Mesenchymal stem cell (in vitro differentiated cells and primary cell): ENCODE data around the gene SAXO2.

Source experiments
- DNase-seq: peaks from one replicate; pipeline ENCODE4 v3.0.0-alpha.2; 2013
- H2AFZ ChIP-seq: one replicate; pipeline ENCODE4 v1.6.1; 2013; ENCODE audit warnings: low read depth, mild to moderate bottlenecking, control low read depth, inconsistent platforms, low read length, moderate library complexity
- H2AK5ac ChIP-seq: 2 replicates; pipeline ENCODE4 v1.6.1; 2013; ENCODE audit warnings: low read length, moderate library complexity, mild to moderate bottlenecking, inconsistent platforms; ENCODE audit not compliant: severe bottlenecking
- H2BK120ac ChIP-seq: one replicate; pipeline ENCODE4 v1.6.1; 2013; ENCODE audit warnings: low read depth, mild to moderate bottlenecking, inconsistent platforms, low read length, moderate library complexity
- H2BK12ac ChIP-seq, 2 experiments: one replicate each; pipeline ENCODE4 v1.6.1; 2013; ENCODE audit warnings: inconsistent platforms in 2 of 2, low read length in 2 of 2, mild to moderate bottlenecking in 2 of 2, moderate library complexity in 2 of 2, control low read depth in 1 of 2
- H2BK15ac ChIP-seq: one replicate; pipeline ENCODE4 v1.6.1; 2013; ENCODE audit warnings: mild to moderate bottlenecking, low read depth, inconsistent platforms; ENCODE audit not compliant: poor library complexity, severe bottlenecking
- H2BK5ac ChIP-seq: 2 replicates; pipeline ENCODE4 v1.6.1; 2013; ENCODE audit warnings: low read depth, mild to moderate bottlenecking, low read length, control low read depth, inconsistent platforms; ENCODE audit not compliant: poor library complexity, severe bottlenecking
- H3K14ac ChIP-seq, 2 experiments: one replicate each; pipeline ENCODE4 v1.6.1; 2013; ENCODE audit warnings: inconsistent platforms in 2 of 2, low read length in 2 of 2, control low read depth in 1 of 2, mild to moderate bottlenecking in 1 of 2, moderate library complexity in 1 of 2
- H3K18ac ChIP-seq, 2 experiments: one replicate each; pipeline ENCODE4 v1.6.1; 2013; ENCODE audit warnings: inconsistent platforms in 2 of 2, low read length in 2 of 2, control low read depth in 1 of 2, low read depth in 1 of 2, mild to moderate bottlenecking in 1 of 2
- H3K23ac ChIP-seq, 2 experiments: one replicate each; pipeline ENCODE4 v1.6.1; 2013; ENCODE audit warnings: inconsistent platforms in 2 of 2, low read length in 2 of 2, mild to moderate bottlenecking in 2 of 2, moderate library complexity in 2 of 2, control low read depth in 1 of 2
- H3K27ac ChIP-seq: 2 replicates; pipeline ENCODE4 v1.5.1; 2013; ENCODE audit warnings: mild to moderate bottlenecking, moderate library complexity, low read length, control low read depth, inconsistent platforms; ENCODE audit not compliant: poor library complexity, severe bottlenecking
- H3K27me3 ChIP-seq, 2 experiments: 2 replicates each; pipeline versions ENCODE4 v1.6.1 to v1.7.0; 2013; ENCODE audit warnings: low read length in 2 of 2, mild to moderate bottlenecking in 2 of 2, moderate library complexity in 2 of 2, control low read depth in 1 of 2, inconsistent platforms in 1 of 2; ENCODE audit not compliant: control insufficient read depth in 1 of 2, insufficient read depth in 1 of 2
- H3K36me3 ChIP-seq, 2 experiments: 2 replicates each; pipeline versions ENCODE4 v1.6.1 to v1.7.0; 2013; ENCODE audit warnings: low read length in 2 of 2, control low read depth in 1 of 2, inconsistent platforms in 1 of 2, low read depth in 1 of 2, mild to moderate bottlenecking in 1 of 2; ENCODE audit not compliant: insufficient read depth in 2 of 2, control insufficient read depth in 1 of 2
- H3K4ac ChIP-seq, 2 experiments: one replicate each; pipeline ENCODE4 v1.6.1; 2013; ENCODE audit warnings: inconsistent platforms in 2 of 2, low read length in 2 of 2, mild to moderate bottlenecking in 2 of 2, moderate library complexity in 2 of 2, control low read depth in 1 of 2, low read depth in 1 of 2
- H3K4me1 ChIP-seq: 2 replicates; pipeline ENCODE4 v1.6.1; 2013; ENCODE audit warnings: low read depth, low read length, control low read depth; ENCODE audit not compliant: control insufficient read depth, insufficient read depth
- H3K4me2 ChIP-seq: 2 replicates; pipeline ENCODE4 v1.6.1; 2013; ENCODE audit warnings: low read length, mild to moderate bottlenecking, inconsistent platforms; ENCODE audit not compliant: poor library complexity, severe bottlenecking
- H3K4me3 ChIP-seq, 2 experiments: 2 replicates each; pipeline versions ENCODE4 v1.5.1 to v1.7.0; 2013; ENCODE audit warnings: low read length in 2 of 2, mild to moderate bottlenecking in 2 of 2, control low read depth in 1 of 2, low read depth in 1 of 2; ENCODE audit not compliant: insufficient read depth in 1 of 2
- H3K79me1 ChIP-seq: replicated peaks from 2 replicates; pipeline ENCODE4 v1.6.1; 2013; ENCODE audit warnings: mild to moderate bottlenecking, control low read depth, low read length, inconsistent platforms; ENCODE audit not compliant: poor library complexity, severe bottlenecking
- H3K9ac ChIP-seq: 2 replicates; pipeline ENCODE4 v1.7.0; 2013; ENCODE audit warnings: mild to moderate bottlenecking, low read length, moderate library complexity
- H3K9me3 ChIP-seq: 2 replicates; pipeline ENCODE4 v1.7.0; 2013; ENCODE audit warnings: mild to moderate bottlenecking, low read length; ENCODE audit not compliant: control insufficient read depth
- H4K8ac ChIP-seq: one replicate; pipeline ENCODE4 v1.6.1; 2013; ENCODE audit warnings: inconsistent platforms, mild to moderate bottlenecking, low read length, moderate library complexity
- H4K91ac ChIP-seq: one replicate; pipeline ENCODE4 v1.6.1; 2013; ENCODE audit warnings: mild to moderate bottlenecking, low read length, inconsistent platforms
- WGBS: methylation state at CpG from one replicate; pipeline ENCODE4 v1.1.7; 2013; ENCODE audit warnings: mixed read lengths; 5-methylcytosine and 5-hydroxymethylcytosine counted together

The SAXO2 gene

GRCh38 chr15:82294061-82294690, 31.6 kb downstream of the SAXO2 start:
- Histone ChIP-seq H3K36me3 (no peaks in the 10 kb centered on the region), H3K4me1 (no peaks in the 10 kb centered on the region), H3K4ac (no peak overlapping the region), H4K91ac (no peak overlapping the region), H3K4me2 (no peak overlapping the region), H3K14ac (no peak overlapping the region), H3K9ac (no peak overlapping the region), H2AFZ (no peak overlapping the region), H2AK5ac (no peak overlapping the region), H2BK15ac (no peak overlapping the region), H3K18ac (no peak overlapping the region), H3K27me3 (peaks cover 0 to 9% of the 10 kb centered on the region in 2 experiments), H3K4me3 (no peak overlapping the region), H3K23ac (no peak overlapping the region), H3K9me3 (no peaks in the 10 kb centered on the region), H2BK5ac (no peak overlapping the region), H3K27ac (no peak overlapping the region), H2BK120ac (no peak overlapping the region), H3K79me1 (no peaks in the 10 kb centered on the region), H4K8ac (no peak overlapping the region), H2BK12ac (no peak overlapping the region)
- 61% methylated on average over 11 of the region's 11 CpGs for WGBS
- DNase-seq, result no peak

- no peak for DNase-seq
- H2BK120ac ChIP-seq, result no peak overlapping the region
- no peak overlapping the region for H2AFZ ChIP-seq
- H3K4me1 ChIP-seq, result no peaks in the 10 kb centered on the region
- peak overlapping the region; percentile 23 for H4K8ac ChIP-seq
- no peaks in the 10 kb centered on the region for H3K79me1 ChIP-seq
- no peak overlapping the region for H3K14ac ChIP-seq
- no peaks in the 10 kb centered on the region for H3K36me3 ChIP-seq
- H2AK5ac ChIP-seq, result no peak overlapping the region
- no peak overlapping the region for H3K4me2 ChIP-seq
- no peak overlapping the region for H3K4me3 ChIP-seq
- WGBS, result 83% methylated on average over 5 of the region's 5 CpGs
- no peak overlapping the region for H3K18ac ChIP-seq
- H3K23ac ChIP-seq, result no peak overlapping the region
- H2BK15ac ChIP-seq, result no peak overlapping the region
- H3K27me3 ChIP-seq, result peaks cover 0 to 13% of the 10 kb centered on the region in 2 experiments
- H3K27ac ChIP-seq, result no peak overlapping the region
- no peak overlapping the region for H4K91ac ChIP-seq
- no peak overlapping the region for H3K9ac ChIP-seq
- H2BK12ac ChIP-seq, result no peak overlapping the region
- no peak overlapping the region for H3K4ac ChIP-seq
- H2BK5ac ChIP-seq, result no peak overlapping the region
- H3K9me3 ChIP-seq, result no peaks in the 10 kb centered on the region
Measured at GRCh38 chr15:82297546-82297945, 34.9 kb downstream of the SAXO2 start.

GRCh38 chr15:82298032-82298431, 35.4 kb downstream of the SAXO2 start:
- no peak overlapping the region for H3K9ac ChIP-seq
- H2BK120ac ChIP-seq, result no peak overlapping the region
- H2AK5ac ChIP-seq, result no peak overlapping the region
- WGBS, result 98% methylated on average over 10 of the region's 13 CpGs
- H3K23ac ChIP-seq, result no peak overlapping the region
- H3K4ac ChIP-seq, result no peak overlapping the region
- H3K36me3 ChIP-seq, result no peaks in the 10 kb centered on the region
- H2AFZ ChIP-seq, result no peak overlapping the region
- no peak overlapping the region for H3K4me3 ChIP-seq
- H3K9me3 ChIP-seq, result no peaks in the 10 kb centered on the region
- no peak for DNase-seq
- H2BK5ac ChIP-seq, result no peak overlapping the region
- H3K79me1 ChIP-seq, result no peaks in the 10 kb centered on the region
- peaks cover 0 to 16% of the 10 kb centered on the region in 2 experiments for H3K27me3 ChIP-seq
- no peaks in the 10 kb centered on the region for H3K4me1 ChIP-seq
- no peak overlapping the region for H3K4me2 ChIP-seq
- H3K18ac ChIP-seq, result no peak overlapping the region
- H2BK12ac ChIP-seq, result no peak overlapping the region
- no peak overlapping the region for H4K91ac ChIP-seq
- H3K14ac ChIP-seq, result no peak overlapping the region
- H3K27ac ChIP-seq, result no peak overlapping the region
- no peak overlapping the region for H2BK15ac ChIP-seq
- peak overlapping the region; percentile 23 for H4K8ac ChIP-seq

- H3K27ac ChIP-seq, result no peak overlapping the region
- no peak for DNase-seq
- H2AK5ac ChIP-seq, result no peak overlapping the region
- H4K8ac ChIP-seq, result no peak overlapping the region
- H3K9ac ChIP-seq, result no peak overlapping the region
- H3K18ac ChIP-seq, result no peak overlapping the region
- no peak overlapping the region for H3K4ac ChIP-seq
- H2BK120ac ChIP-seq, result no peak overlapping the region
- no peak overlapping the region for H2BK12ac ChIP-seq
- no peak overlapping the region for H3K23ac ChIP-seq
- H3K4me3 ChIP-seq, result no peak overlapping the region
- H4K91ac ChIP-seq, result no peak overlapping the region
- no peaks in the 10 kb centered on the region for H3K4me1 ChIP-seq
- no peaks in the 10 kb centered on the region for H3K79me1 ChIP-seq
- H3K4me2 ChIP-seq, result no peak overlapping the region
- H2AFZ ChIP-seq, result no peak overlapping the region
- H3K9me3 ChIP-seq, result no peaks in the 10 kb centered on the region
- no peaks in the 10 kb centered on the region for H3K36me3 ChIP-seq
- H2BK15ac ChIP-seq, result no peak overlapping the region
- no peak overlapping the region for H3K14ac ChIP-seq
- WGBS, result 98% methylated on average over 41 of the region's 44 CpGs
- H2BK5ac ChIP-seq, result no peak overlapping the region
- peaks cover 0 to 19% of the 10 kb centered on the region in 2 experiments for H3K27me3 ChIP-seq
Measured at GRCh38 chr15:82298520-82298919, 35.9 kb downstream of the SAXO2 start.
